ENCODE data around the gene RANGAP1. TPM values are rescaled to one million over a fixed set of nuclear protein-coding genes. Genes with fewer than 3 reads are reported as not detected.
A peak's percentile ranks its signal among the peaks of the same experiment; 100 is the strongest.

RANGAP1 gene
- total RNA-seq, 4 donors from 2014 or later = 21.3 to 28.1 (median 26.2) TPM

GRCh38 chr22:41311487-41311886, 25.5 kb upstream of the RANGAP1 start:
- DNase-seq = no peak
- Histone ChIP-seq H3K27me3 (no peaks in the 10 kb centered on the region), H3K4me1 (peaks cover 3 to 17% (median 8%) of the 10 kb centered on the region in 4 donors), H3K4me3 (no peak overlapping the region), H3K27ac (no peak overlapping the region), H3K36me3 (no peaks in the 10 kb centered on the region), H3K9me3 (no peaks in the 10 kb centered on the region)
- in situ Hi-C loops (cut with MboI; ENCODE audit: low pct_ligation_motif_present in 1 of 4, low pct_unique_long_range_greater_than_20kb in 1 of 4, low sequenced_read_pairs in 3 of 4) = no loop called here
- no peak for TF ChIP-seq POLR2A (IDR thresholded peaks at IDR 0.05)
- TF ChIP-seq EP300 (IDR thresholded peaks at IDR 0.05; ENCODE audit: low read depth) = no peak
- WGBS, 2 donors (ENCODE audit: low coverage in 1 of 2) = 88 to 94% methylated on average over 5 of the region's 5 CpGs
- intact Hi-C loops (cut with DNase I; ENCODE audit: low total_unique reads) = no loop called here

GRCh38 chr22:41310336-41310735, 24.3 kb upstream of the RANGAP1 start:
- Histone ChIP-seq H3K4me1 (peaks cover 3 to 17% (median 8%) of the 10 kb centered on the region in 4 donors), H3K9me3 (no peaks in the 10 kb centered on the region), H3K27ac (no peak overlapping the region), H3K36me3 (no peaks in the 10 kb centered on the region), H3K27me3 (no peaks in the 10 kb centered on the region), H3K4me3 (no peak overlapping the region)
- TF ChIP-seq CTCF (IDR thresholded peaks at IDR 0.05) = no peak
- TF ChIP-seq POLR2A (IDR thresholded peaks at IDR 0.05) = no peak
- TF ChIP-seq POLR2AphosphoS5 (IDR thresholded peaks at IDR 0.05) = no peak
- TF ChIP-seq EP300 (IDR thresholded peaks at IDR 0.05; ENCODE audit: low read depth) = no peak
- WGBS, 2 donors (ENCODE audit: low coverage in 1 of 2) = 57% methylated on average over 1 of the region's 1 CpG; no CpG with 5 or more reads in 1 of the 2 donors
- no peak for DNase-seq
- intact Hi-C loops (cut with DNase I; ENCODE audit: low total_unique reads) (no loop called here), in situ Hi-C loops (cut with MboI; ENCODE audit: low pct_ligation_motif_present in 1 of 4, low pct_unique_long_range_greater_than_20kb in 1 of 4, low sequenced_read_pairs in 3 of 4) (no loop called here)

- Histone ChIP-seq H3K36me3 (no peaks in the 10 kb centered on the region), H3K4me1 (peaks cover 3 to 24% (median 8%) of the 10 kb centered on the region in 4 donors), H3K4me3 (no peak overlapping the region), H3K27me3 (no peaks in the 10 kb centered on the region), H3K9me3 (no peaks in the 10 kb centered on the region), H3K27ac (peak overlapping the region; percentile 8 to 70 (median 38))
- 60 to 76% methylated on average over 5 to 7 of the region's 7 CpGs for WGBS, 2 donors (ENCODE audit: low coverage in 1 of 2)
- TF ChIP-seq POLR2A (IDR thresholded peaks at IDR 0.05) (no peak), POLR2AphosphoS5 (IDR thresholded peaks at IDR 0.05) (no peak), EP300 (IDR thresholded peaks at IDR 0.05; ENCODE audit: low read depth) (no peak), CTCF (IDR thresholded peaks at IDR 0.05) (no peak)
- intact Hi-C loops (cut with DNase I; ENCODE audit: low total_unique reads) (no loop called here), in situ Hi-C loops (cut with MboI; ENCODE audit: low pct_ligation_motif_present in 1 of 4, low pct_unique_long_range_greater_than_20kb in 1 of 4, low sequenced_read_pairs in 3 of 4) (no loop called here)
- DNase-seq = peak; percentile 40
Observed at GRCh38 chr22:41308544-41308947, 22.6 kb upstream of the RANGAP1 start.

- peak overlapping the region; percentile 8 to 70 (median 38) for H3K27ac ChIP-seq
- in situ Hi-C loops (cut with MboI; ENCODE audit: low pct_ligation_motif_present in 1 of 4, low pct_unique_long_range_greater_than_20kb in 1 of 4, low sequenced_read_pairs in 3 of 4) = no loop called here
- H3K4me3 ChIP-seq = no peak overlapping the region
- 67 to 100% methylated on average over 1 to 3 of the region's 3 CpGs for WGBS, 2 donors (ENCODE audit: low coverage in 1 of 2)
- intact Hi-C loops (cut with DNase I; ENCODE audit: low total_unique reads) = no loop called here
- DNase-seq = no peak
- peaks cover 6 to 29% (median 8%) of the 10 kb centered on the region in 4 donors for H3K4me1 ChIP-seq
- no peaks in the 10 kb centered on the region for H3K27me3 ChIP-seq
- H3K9me3 ChIP-seq = no peaks in the 10 kb centered on the region
- no peaks in the 10 kb centered on the region for H3K36me3 ChIP-seq
- TF ChIP-seq CTCF (IDR thresholded peaks at IDR 0.05) = no peak
- TF ChIP-seq POLR2AphosphoS5 (IDR thresholded peaks at IDR 0.05) = no peak
- TF ChIP-seq EP300 (IDR thresholded peaks at IDR 0.05; ENCODE audit: low read depth) = no peak
- no peak for TF ChIP-seq POLR2A (IDR thresholded peaks at IDR 0.05)
Observed at GRCh38 chr22:41308054-41308453, 22.1 kb upstream of the RANGAP1 start.

- TF ChIP-seq CTCF (IDR thresholded peaks at IDR 0.05) (no peak), POLR2AphosphoS5 (IDR thresholded peaks at IDR 0.05) (no peak), POLR2A (IDR thresholded peaks at IDR 0.05) (no peak), EP300 (IDR thresholded peaks at IDR 0.05; ENCODE audit: low read depth) (no peak)
- no peaks in the 10 kb centered on the region for H3K9me3 ChIP-seq
- no peak overlapping the region for H3K4me3 ChIP-seq
- intact Hi-C loops (cut with DNase I; ENCODE audit: low total_unique reads) = no loop called here
- peaks cover 9 to 41% (median 19%) of the 10 kb centered on the region in 4 donors for H3K4me1 ChIP-seq
- no peaks in the 10 kb centered on the region for H3K27me3 ChIP-seq
- DNase-seq = no peak
- H3K27ac ChIP-seq = no peak overlapping the region
- WGBS, 2 donors (ENCODE audit: low coverage in 1 of 2) = 92% methylated on average over 4 of the region's 4 CpGs; no CpG with 5 or more reads in 1 of the 2 donors
- no peaks in the 10 kb centered on the region for H3K36me3 ChIP-seq
- in situ Hi-C loops (cut with MboI; ENCODE audit: low pct_ligation_motif_present in 1 of 4, low pct_unique_long_range_greater_than_20kb in 1 of 4, low sequenced_read_pairs in 3 of 4) = no loop called here
Observed at GRCh38 chr22:41305646-41306045, 19.7 kb upstream of the RANGAP1 start.

All from transverse colon (tissue), 4 donors.